GM12801 (cell line): Measurements from ENCODE around the gene NOXA1.

ENCODE experiments used
- TF ChIP-seq, protein P1 (sequence below): IDR thresholded peaks from one replicate; pipeline ENCODE4 v1.5.1; 2011; ENCODE audit warnings: control low read depth; ENCODE audit not compliant: insufficient read length; ENCODE audit errors: extremely low read depth

Gene NOXA1

DNA sequence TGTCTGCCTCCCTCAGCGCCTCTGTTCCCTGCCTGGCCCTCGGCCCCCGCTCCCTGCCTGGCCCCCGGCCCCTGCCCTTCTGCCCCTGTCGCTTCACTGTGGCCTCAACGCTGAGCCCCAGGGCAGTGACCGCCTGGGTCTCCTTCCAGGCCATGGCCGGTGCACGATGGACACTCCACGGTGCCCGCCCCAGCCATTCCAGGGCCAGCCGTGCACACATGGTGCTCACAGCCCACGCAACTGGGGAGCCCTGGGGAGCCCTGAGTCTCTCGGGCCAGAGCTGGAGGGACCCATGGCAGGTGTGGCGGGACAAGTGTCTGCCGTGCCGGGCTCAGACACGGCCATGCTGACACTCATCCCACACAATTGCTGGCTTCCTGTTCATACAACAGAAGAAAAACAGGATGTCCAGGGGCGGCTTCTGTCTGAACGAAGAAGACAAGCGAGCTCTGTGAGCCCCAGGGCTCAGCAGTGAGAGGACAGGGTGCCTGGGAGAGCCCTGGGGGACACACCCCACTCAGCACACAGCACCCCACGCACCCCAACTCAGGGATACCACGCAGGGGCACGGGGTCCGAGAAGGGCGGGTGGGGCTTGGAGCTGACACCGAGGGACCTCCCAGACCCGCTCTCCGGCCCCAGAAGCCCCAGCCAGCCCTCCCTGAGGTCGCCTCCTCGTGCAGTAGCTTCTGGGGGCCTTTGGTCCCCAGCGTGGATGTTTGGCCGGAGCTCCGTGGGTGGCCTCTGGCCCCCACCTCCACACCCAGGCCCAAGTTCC lies 35.9 kb upstream of the NOXA1 start:
- TF ChIP-seq, protein P1, sequence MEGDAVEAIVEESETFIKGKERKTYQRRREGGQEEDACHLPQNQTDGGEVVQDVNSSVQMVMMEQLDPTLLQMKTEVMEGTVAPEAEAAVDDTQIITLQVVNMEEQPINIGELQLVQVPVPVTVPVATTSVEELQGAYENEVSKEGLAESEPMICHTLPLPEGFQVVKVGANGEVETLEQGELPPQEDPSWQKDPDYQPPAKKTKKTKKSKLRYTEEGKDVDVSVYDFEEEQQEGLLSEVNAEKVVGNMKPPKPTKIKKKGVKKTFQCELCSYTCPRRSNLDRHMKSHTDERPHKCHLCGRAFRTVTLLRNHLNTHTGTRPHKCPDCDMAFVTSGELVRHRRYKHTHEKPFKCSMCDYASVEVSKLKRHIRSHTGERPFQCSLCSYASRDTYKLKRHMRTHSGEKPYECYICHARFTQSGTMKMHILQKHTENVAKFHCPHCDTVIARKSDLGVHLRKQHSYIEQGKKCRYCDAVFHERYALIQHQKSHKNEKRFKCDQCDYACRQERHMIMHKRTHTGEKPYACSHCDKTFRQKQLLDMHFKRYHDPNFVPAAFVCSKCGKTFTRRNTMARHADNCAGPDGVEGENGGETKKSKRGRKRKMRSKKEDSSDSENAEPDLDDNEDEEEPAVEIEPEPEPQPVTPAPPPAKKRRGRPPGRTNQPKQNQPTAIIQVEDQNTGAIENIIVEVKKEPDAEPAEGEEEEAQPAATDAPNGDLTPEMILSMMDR: no peak

DNA sequence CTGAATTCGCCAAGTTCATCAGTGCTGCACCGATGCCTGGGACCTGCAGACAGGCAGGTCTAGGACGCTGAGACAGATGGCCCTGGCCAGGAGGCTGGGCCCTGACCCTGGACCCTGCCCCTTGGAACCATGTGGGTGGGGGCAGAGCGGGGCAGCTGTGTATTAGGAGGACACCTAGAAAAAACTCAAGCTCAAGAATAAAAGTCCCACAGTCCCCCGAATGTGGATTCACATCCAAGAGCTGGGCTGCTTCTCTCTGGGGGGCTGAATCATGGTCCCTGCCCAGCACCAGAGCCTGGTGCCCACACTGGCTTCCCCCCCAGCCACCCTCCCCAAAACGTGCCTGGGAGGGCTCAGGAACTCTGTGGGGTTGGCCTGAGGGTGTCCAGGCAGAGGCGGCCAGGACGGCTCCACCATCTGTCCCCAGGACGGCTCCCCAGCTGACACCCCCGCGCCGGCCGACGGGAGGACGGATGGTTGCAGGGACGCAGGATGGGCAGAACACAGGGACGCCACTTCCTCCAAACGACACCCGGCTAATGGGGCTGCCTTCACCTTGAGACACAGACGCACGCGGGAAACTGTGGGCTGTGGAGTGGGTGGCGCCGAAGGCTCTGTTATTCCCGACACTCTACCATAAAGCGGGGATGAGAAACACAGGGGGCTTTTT lies 35.2 kb upstream of the NOXA1 start:
- TF ChIP-seq, protein P1: no peak

DNA sequence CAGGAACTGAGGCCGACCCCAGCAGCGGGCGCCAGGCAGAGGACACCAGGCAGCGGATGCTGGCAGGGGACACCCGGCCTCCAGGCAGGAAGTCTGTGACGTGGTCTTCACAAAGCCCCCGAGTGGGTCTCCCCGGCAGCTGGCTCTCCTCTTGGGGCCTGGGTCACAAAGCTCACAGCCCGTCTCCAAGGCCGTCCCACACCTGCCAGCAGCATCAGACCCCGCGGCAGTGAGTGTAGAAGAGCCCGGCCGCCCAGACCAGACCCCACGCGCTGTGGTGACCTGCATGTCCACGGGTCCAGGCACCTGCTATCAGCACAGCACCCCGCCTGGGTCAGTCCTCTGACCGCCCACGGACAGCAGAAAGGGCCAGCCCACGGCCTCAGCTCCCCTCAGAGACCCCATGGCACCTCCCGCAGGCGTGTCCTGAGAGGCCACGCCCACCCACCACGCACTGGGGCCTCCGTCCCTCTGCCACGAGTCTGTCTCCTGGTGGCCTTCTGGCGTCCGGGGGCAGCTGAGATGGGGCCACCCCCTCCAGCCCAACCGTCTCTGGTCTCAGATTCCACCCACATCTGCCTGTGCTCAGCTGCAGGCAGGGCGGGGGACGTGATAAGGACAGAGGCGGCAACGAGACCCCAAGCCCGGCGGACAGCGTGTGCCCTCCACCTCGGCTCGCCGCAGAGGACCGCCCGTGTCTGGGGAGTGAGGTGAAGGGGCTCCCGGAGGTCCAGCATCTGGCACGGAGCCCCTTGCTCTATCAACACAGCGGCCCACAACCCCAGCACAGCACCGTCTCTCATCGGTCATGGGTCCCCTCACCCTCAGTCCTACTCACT lies 34.4 kb upstream of the NOXA1 start:
- TF ChIP-seq, protein P1: no peak

DNA sequence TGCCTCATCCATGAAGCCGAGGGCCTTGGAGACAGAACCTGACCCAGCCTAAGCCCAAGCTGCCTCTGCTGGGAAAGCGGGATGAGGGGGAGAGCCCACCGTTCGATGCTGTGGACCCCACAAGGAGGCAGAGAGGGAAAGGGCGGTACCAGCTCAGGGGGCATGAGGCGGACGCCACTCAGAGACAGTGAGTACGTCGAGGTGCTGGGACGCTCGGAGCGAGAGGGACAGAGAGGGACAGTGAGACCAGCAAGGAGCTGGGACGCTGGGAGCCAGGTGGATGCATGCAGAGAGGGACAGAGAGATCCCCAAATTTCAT lies 33.8 kb upstream of the NOXA1 start:
- TF ChIP-seq, protein P1: no peak

DNA sequence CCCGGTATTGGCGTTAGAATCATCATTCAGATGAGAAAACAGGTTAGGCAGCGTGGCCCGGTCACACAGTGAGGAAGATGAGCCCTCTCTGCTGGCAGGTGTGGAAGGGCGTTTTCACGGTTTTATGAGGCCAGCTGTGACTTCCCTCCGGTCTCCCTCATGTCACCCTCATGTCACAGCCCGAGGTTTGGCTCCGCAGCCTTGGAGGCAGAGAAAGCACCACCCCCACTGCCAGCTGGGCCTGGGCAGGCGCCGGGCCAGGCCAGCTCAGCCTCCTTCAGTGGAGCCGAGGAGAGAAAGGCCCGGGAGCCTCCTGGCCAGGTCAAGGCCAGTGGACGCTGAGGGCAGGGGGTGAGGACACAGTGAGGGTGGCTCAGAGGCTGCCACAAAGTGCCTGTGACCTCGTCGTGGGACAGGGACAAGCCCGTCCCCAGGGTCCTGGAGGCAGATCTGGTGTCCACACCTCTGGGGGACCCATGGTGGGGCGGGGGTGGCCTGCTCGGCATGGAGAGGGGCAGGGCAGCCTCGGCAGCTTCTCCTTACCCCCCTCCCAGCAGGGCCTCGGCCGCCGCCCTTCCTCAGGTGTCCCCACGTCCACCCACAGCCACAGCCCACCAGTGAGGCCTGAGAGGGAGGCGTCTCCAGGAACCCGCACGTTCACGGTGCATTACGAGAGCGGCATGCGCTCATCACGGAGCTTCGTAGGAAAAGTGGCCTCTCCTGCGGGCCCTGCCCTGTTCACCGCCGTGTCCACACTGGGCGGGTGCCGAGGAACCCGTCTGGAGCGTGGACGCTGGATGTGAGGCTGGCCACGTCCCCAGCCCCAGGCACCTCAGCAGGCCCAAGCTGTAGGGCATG lies 32.4 kb upstream of the NOXA1 start:
- TF ChIP-seq, protein P1: no peak

DNA sequence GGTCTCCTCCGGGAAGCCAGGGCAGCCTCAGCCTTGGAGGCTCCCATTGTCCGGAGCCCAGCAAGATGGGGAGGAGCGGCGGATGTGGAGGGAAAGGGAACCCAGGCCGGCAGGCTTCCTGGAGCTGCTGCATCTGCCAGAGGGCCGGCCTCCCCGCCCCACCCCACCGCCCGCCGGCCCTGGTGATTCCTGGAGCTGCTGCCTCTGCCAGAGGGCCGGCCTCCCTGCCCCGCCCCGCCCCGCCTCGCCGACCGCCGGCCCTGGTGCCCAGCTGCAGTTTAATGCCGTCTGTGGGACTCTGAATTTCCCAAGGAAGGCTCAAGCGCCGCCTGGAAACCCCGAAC lies 31.8 kb upstream of the NOXA1 start:
- TF ChIP-seq, protein P1: no peak
